OCI-LY1 (cell line): ENCODE data around the gene ELAVL4.

ENCODE experiments used
- EZH2 ChIP-seq: fragments of 200-600 bp; sonication (generic), shearing (Covaris generic); IDR thresholded peaks from 2 replicates; pipeline ENCODE4 v1.8.0; 2017; ENCODE audit warnings: borderline replicate concordance, mixed run types, mild to moderate bottlenecking, antibody characterized with exemption, low read length, moderate library complexity, mixed read lengths
- TF ChIP-seq, protein P1 (sequence below): fragments of 200-600 bp; sonication (generic), shearing (Covaris generic); IDR thresholded peaks from 2 replicates; pipeline ENCODE4 v1.5.1; 2017; ENCODE audit warnings: mild to moderate bottlenecking, antibody characterized with exemption, low read length, moderate library complexity, mixed read lengths

DNA sequence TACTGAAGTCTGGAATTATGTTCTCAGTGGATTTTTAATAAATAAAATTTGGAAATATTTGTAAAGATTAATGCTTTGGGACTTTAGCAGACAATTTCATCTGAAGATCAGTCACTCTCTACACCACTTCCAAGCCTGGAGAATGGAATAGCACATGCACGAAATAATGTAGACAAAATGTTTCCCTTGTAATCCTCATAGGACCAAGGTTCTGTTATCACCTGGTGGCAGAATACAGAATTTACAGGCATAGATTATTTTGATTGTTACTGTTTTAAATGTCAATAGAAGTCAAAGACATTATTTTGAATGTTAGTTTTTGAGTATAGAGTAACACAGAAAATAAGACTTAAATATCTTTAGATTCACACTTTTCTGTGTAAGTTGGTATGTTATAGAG is 9.1 kb upstream of the ELAVL4 start:
- TF ChIP-seq, protein P1, sequence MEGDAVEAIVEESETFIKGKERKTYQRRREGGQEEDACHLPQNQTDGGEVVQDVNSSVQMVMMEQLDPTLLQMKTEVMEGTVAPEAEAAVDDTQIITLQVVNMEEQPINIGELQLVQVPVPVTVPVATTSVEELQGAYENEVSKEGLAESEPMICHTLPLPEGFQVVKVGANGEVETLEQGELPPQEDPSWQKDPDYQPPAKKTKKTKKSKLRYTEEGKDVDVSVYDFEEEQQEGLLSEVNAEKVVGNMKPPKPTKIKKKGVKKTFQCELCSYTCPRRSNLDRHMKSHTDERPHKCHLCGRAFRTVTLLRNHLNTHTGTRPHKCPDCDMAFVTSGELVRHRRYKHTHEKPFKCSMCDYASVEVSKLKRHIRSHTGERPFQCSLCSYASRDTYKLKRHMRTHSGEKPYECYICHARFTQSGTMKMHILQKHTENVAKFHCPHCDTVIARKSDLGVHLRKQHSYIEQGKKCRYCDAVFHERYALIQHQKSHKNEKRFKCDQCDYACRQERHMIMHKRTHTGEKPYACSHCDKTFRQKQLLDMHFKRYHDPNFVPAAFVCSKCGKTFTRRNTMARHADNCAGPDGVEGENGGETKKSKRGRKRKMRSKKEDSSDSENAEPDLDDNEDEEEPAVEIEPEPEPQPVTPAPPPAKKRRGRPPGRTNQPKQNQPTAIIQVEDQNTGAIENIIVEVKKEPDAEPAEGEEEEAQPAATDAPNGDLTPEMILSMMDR, result no peak
- no peak for TF ChIP-seq EZH2
